Measurements from ENCODE around the gene STX11. TPM values are rescaled to one million over a fixed set of nuclear protein-coding genes. Genes with fewer than 3 reads are reported as not detected.
A peak's percentile ranks its signal among the peaks of the same experiment; 100 is the strongest.

The STX11 gene
- total and polyA plus RNA-seq, 10 of the 15 experiments (the other 5 are each of a cell fraction or from before 2014, with no cell fraction given) = 0.66 to 38.1 (median 19.8) TPM

DNA sequence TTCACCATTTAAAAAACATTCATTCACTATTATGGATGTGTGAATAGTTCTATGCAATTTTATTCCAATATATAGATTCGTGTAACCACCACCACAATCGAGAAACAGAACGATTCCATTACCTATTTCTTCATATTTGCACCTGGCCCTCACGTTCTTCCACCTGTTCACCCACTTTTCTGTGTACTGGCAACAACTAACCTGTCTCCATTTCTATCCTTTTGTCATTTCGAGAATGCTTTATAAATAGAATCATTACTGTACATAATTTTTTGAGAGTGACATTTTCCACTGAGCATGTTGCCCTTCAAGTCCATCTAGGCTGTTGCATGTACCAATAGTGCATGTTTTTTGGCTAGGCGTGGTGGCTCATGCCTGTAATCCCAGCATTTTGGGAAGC lies 23.2 kb upstream of the STX11 start (continued):
- TF ChIP-seq POLR2AphosphoS2 (IDR thresholded peaks at IDR 0.05; ENCODE audit: low read depth, low read length) = no peak
- TF ChIP-seq IKZF1 (conservative IDR thresholded peaks at IDR 0.05) = no peak
- no peak for TF ChIP-seq RB1 (IDR thresholded peaks at IDR 0.05; ENCODE audit: borderline replicate concordance)
- no peak for TF ChIP-seq TBL1XR1 (IDR thresholded peaks at IDR 0.05; ENCODE audit: low read depth, low read length)
- TF ChIP-seq RCOR1 (conservative IDR thresholded peaks at IDR 0.05; ENCODE audit: low read depth, low read length) = no peak
- TF ChIP-seq CHD4 (IDR thresholded peaks at IDR 0.05) = no peak
- TF ChIP-seq PAX8 (IDR thresholded peaks at IDR 0.05) = no peak
- TF ChIP-seq NR2C2 (IDR thresholded peaks at IDR 0.05; ENCODE audit: borderline replicate concordance, control insufficient read depth, insufficient read length, low read depth) = no peak
- TF ChIP-seq MYC (IDR thresholded peaks at IDR 0.05; ENCODE audit: insufficient read depth, insufficient read length, insufficient replicate concordance, low read length, severe bottlenecking) = no peak
- no peak for TF ChIP-seq SUPT20H (IDR thresholded peaks at IDR 0.05; ENCODE audit: borderline replicate concordance, control insufficient read depth, low read depth, low read length)
- TF ChIP-seq, protein P1, sequence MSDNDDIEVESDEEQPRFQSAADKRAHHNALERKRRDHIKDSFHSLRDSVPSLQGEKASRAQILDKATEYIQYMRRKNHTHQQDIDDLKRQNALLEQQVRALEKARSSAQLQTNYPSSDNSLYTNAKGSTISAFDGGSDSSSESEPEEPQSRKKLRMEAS (IDR thresholded peaks at IDR 0.05; ENCODE audit: low read depth, low read length) = no peak
- TF ChIP-seq CREB1 (IDR thresholded peaks at IDR 0.05; ENCODE audit: low read depth) = no peak

- ATAC-seq (no peak), FAIRE-seq (no peak), DNase-seq (ENCODE audit: low read depth, low spot score) (no peak)
- Histone ChIP-seq H3K4me3 (no peak overlapping the region), H3K79me2 (ENCODE audit: control insufficient read depth, insufficient read depth, low read length) (no peaks in the 10 kb centered on the region), H3K9me3 (replicated peaks; ENCODE audit: control insufficient read depth, insufficient read depth, low read length) (no peaks in the 10 kb centered on the region), H3K4me2 (ENCODE audit: control insufficient read depth, insufficient read depth) (no peak overlapping the region), H3K27me3 (replicated peaks in 1 of 2; ENCODE audit: control insufficient read depth in 2 of 2, insufficient read depth in 2 of 2, low read length in 1 of 2) (no peaks in the 10 kb centered on the region), H4K20me1 (ENCODE audit: control insufficient read depth, insufficient read depth) (no peaks in the 10 kb centered on the region), H3K9ac (ENCODE audit: control insufficient read depth, insufficient read depth, low read length) (no peak overlapping the region), H3K4me1 (ENCODE audit: control insufficient read depth, insufficient read depth, low read length) (peaks cover 5% of the 10 kb centered on the region), H3K36me3 (ENCODE audit: control insufficient read depth in 2 of 2, insufficient read depth in 2 of 2, low read length in 1 of 2) (no peaks in the 10 kb centered on the region), H3K27ac (ENCODE audit: control insufficient read depth, insufficient read depth) (no peak overlapping the region), H2AFZ (ENCODE audit: control insufficient read depth, low read depth, low read length) (peak overlapping the region; percentile 6)
- POLR2A ChIA-PET = interaction anchor here (0.6 kb wide), 2 partner anchors 9 to 26 kb away, joined by 3 read pairs; no protein-coding TSS in a partner anchor
- CTCF ChIA-PET = interaction anchor here (0.5 to 3.7 kb wide), 5 partner anchors 24 to 90 kb away, joined by 3 to 12 read pairs (median 3); no protein-coding TSS in a partner anchor
- intact Hi-C loops (cut with micrococcal nuclease; ENCODE audit: unreplicated experiment) (no loop called here), in situ Hi-C loops (cut with MboI) (no loop called here)
- no TSS peak for BruUV-seq (replicated peaks)
- TF ChIP-seq JUND (IDR thresholded peaks at IDR 0.05; ENCODE audit: low read depth, low read length) (no peak), MXI1 (IDR thresholded peaks at IDR 0.05; ENCODE audit: low read depth, low read length) (no peak), ZBED1 (IDR thresholded peaks at IDR 0.05; ENCODE audit: borderline replicate concordance) (no peak), HDAC2 (IDR thresholded peaks at IDR 0.05) (no peak), NBN (IDR thresholded peaks at IDR 0.05) (no peak), BMI1 (IDR thresholded peaks at IDR 0.05; ENCODE audit: borderline replicate concordance) (no peak), POLR2AphosphoS2 (IDR thresholded peaks at IDR 0.05; ENCODE audit: low read depth, low read length) (no peak), BCLAF1 (IDR thresholded peaks at IDR 0.05) (no peak), PAX5 (IDR thresholded peaks at IDR 0.05; ENCODE audit: borderline replicate concordance, low read depth, low read length) (no peak)
- 69% methylated on average over 6 of the region's 6 CpGs for WGBS (ENCODE audit: insufficient coverage, insufficient replicate concordance, low lambda C conversion rate, missing lambda C conversion rate)
- RAD21 ChIA-PET (ENCODE audit: unreplicated experiment) = interaction anchor here (0.8 to 1.0 kb wide), 2 partner anchors 11 to 61 kb away, joined by 3 read pairs; no protein-coding TSS in a partner anchor
- SMC1A ChIA-PET (ENCODE audit: uncharacterized antibody, unreplicated experiment) = interaction anchor here (0.8 to 2.6 kb wide), 6 partner anchors 14 to 88 kb away, joined by 3 to 9 read pairs (median 6); no protein-coding TSS in a partner anchor
Observed at GRCh38 chr6:144129469-144129868, 20.8 kb upstream of the STX11 start.

Data from GM12878 (cell line).